Activated CD4-positive, alpha-beta memory T cell treated with anti-CD3 and anti-CD28 coated beads, Interleukin-2, amount 10 ng/mL, durations not matched to agents 7 days and 5 days (primary cell): Measurements from ENCODE around the gene CWF19L1. TPM values are rescaled to one million over a fixed set of nuclear protein-coding genes. Genes with fewer than 3 reads are reported as not detected.
A peak's percentile ranks its signal among the peaks of the same experiment; 100 is the strongest.
"Not testable (repeated sequence)": the region's sequence is repeated elsewhere in the genome, so short reads cannot be mapped to it uniquely, and the experiment has no call there.

ENCODE experiments used
- CTCF ChIA-PET: fragments of 350-600 bp; sonication (Branson Sonifier 250); formaldehyde crosslinking; loops from one replicate; lab custom pipeline; 2021; ENCODE audit warnings: antibody characterized with exemption, inconsistent platforms; lab: Charles Lee
- POLR2A ChIA-PET: fragments of 350-600 bp; sonication (Branson Sonifier 250); formaldehyde crosslinking; loops from one replicate; lab custom pipeline; 2021; ENCODE audit warnings: antibody characterized with exemption; lab: Charles Lee
- DNase-seq: peaks from one replicate; pipeline ENCODE4 v3.0.0-alpha.2; 2020
- H3K27ac Mint-ChIP-seq: one replicate; pipeline ENCODE4 v1.8.0; 2021; ENCODE audit warnings: mild to moderate bottlenecking, mixed read lengths
- H3K27me3 Mint-ChIP-seq: one replicate; pipeline ENCODE4 v1.8.0; 2021; ENCODE audit warnings: mixed read lengths
- H3K36me3 Mint-ChIP-seq: one replicate; pipeline ENCODE4 v1.8.0; 2021; ENCODE audit warnings: low read depth, mixed read lengths
- H3K4me1 Mint-ChIP-seq: one replicate; pipeline ENCODE4 v1.8.0; 2021; ENCODE audit warnings: mixed read lengths
- H3K4me3 Mint-ChIP-seq: one replicate; pipeline ENCODE4 v1.8.0; 2021; ENCODE audit warnings: mild to moderate bottlenecking, mixed read lengths
- H3K9me3 Mint-ChIP-seq: one replicate; pipeline ENCODE4 v1.8.0; 2021; ENCODE audit warnings: mixed read lengths
- total RNA-seq, 2 experiments: library from RNA; stranded (reverse); gene quantifications; one replicate each; pipeline ENCODE4 v1.2.3, GENCODE V29; 2021

The CWF19L1 gene
- total RNA-seq = 10 to 100 TPM; 36.0 to 36.7 TPM

- Mint-ChIP-seq H3K27me3 (no peaks in the 10 kb centered on the region), H3K4me1 (peaks cover 19% of the 10 kb centered on the region), H3K9me3 (no peaks in the 10 kb centered on the region), H3K4me3 (peak within 1 kb of the TSS; percentile 100), H3K36me3 (peaks cover 12% of the 10 kb centered on the region), H3K27ac (peak within 1 kb of the TSS; percentile 98)
- peak; percentile 82 for DNase-seq
- ChIA-PET CTCF (interaction anchor here (0.7 kb wide), 1 partner anchor 18 kb away, joined by 4 read pairs; no protein-coding TSS in a partner anchor), POLR2A (interaction anchor here (0.7 to 1.1 kb wide), 2 partner anchors 19 to 647 kb away, joined by 3 to 15 read pairs; partner anchors contain the start of genes BLOC1S2 and SLC25A28)
Measured at GRCh38 chr10:100267239-100268104, at the start of gene CWF19L1. TSS of gene CWF19L1 (minus strand) at chr10:100267638. CDS start at chr10:100267593, 45 bp downstream.

- Mint-ChIP-seq H3K27me3 (peaks cover 60% of the 10 kb centered on the region), H3K9me3 (no peaks in the 10 kb centered on the region), H3K4me3 (no peak overlapping the region), H3K27ac (no peak overlapping the region), H3K4me1 (no peaks in the 10 kb centered on the region), H3K36me3 (no peaks in the 10 kb centered on the region)
- ChIA-PET CTCF (no interaction called here), POLR2A (no interaction called here)
- DNase-seq = no peak
Measured at GRCh38 chr10:100315615-100316014, 48.2 kb upstream of the CWF19L1 start.

GRCh38 chr10:100311298-100311697 is 43.9 kb upstream of the CWF19L1 start:
- no peak for DNase-seq
- Mint-ChIP-seq H3K27ac (no peak overlapping the region), H3K27me3 (peaks cover 59% of the 10 kb centered on the region), H3K9me3 (no peaks in the 10 kb centered on the region), H3K36me3 (no peaks in the 10 kb centered on the region), H3K4me1 (no peaks in the 10 kb centered on the region), H3K4me3 (no peak overlapping the region)
- POLR2A ChIA-PET = interaction anchor here (0.6 kb wide), 1 partner anchor 8 kb away, joined by 3 read pairs; no protein-coding TSS in a partner anchor
- CTCF ChIA-PET = no interaction called here

GRCh38 chr10:100307684-100308083 is 40.2 kb upstream of the CWF19L1 start:
- no peak for DNase-seq
- CTCF ChIA-PET = no interaction called here
- no peaks in the 10 kb centered on the region for H3K9me3 Mint-ChIP-seq
- H3K27ac Mint-ChIP-seq = no peak overlapping the region
- peaks cover 61% of the 10 kb centered on the region for H3K27me3 Mint-ChIP-seq
- no peaks in the 10 kb centered on the region for H3K4me1 Mint-ChIP-seq
- H3K4me3 Mint-ChIP-seq = no peak overlapping the region
- no peaks in the 10 kb centered on the region for H3K36me3 Mint-ChIP-seq
- POLR2A ChIA-PET = no interaction called here

GRCh38 chr10:100306861-100307260 is 39.4 kb upstream of the CWF19L1 start:
- Mint-ChIP-seq H3K4me1 (no peaks in the 10 kb centered on the region), H3K9me3 (no peaks in the 10 kb centered on the region), H3K4me3 (no peak overlapping the region), H3K27me3 (peaks cover 56% of the 10 kb centered on the region), H3K36me3 (no peaks in the 10 kb centered on the region), H3K27ac (no peak overlapping the region)
- POLR2A ChIA-PET = no interaction called here
- no peak for DNase-seq
- CTCF ChIA-PET = no interaction called here

- H3K27ac Mint-ChIP-seq = no peak overlapping the region
- CTCF ChIA-PET = interaction anchor here (0.7 kb wide), 1 partner anchor 8 kb away, joined by 3 read pairs; no protein-coding TSS in a partner anchor
- H3K27me3 Mint-ChIP-seq = peaks cover 54% of the 10 kb centered on the region
- no peak for DNase-seq
- no peaks in the 10 kb centered on the region for H3K9me3 Mint-ChIP-seq
- no peaks in the 10 kb centered on the region for H3K4me1 Mint-ChIP-seq
- H3K4me3 Mint-ChIP-seq = no peak overlapping the region
- H3K36me3 Mint-ChIP-seq = no peaks in the 10 kb centered on the region
- POLR2A ChIA-PET = no interaction called here
Measured at GRCh38 chr10:100304414-100304813, 37.0 kb upstream of the CWF19L1 start.

GRCh38 chr10:100303724-100304319 is 36.4 kb upstream of the CWF19L1 start:
- ChIA-PET POLR2A (interaction anchor here (0.7 kb wide), 1 partner anchor 8 kb away, joined by 3 read pairs; no protein-coding TSS in a partner anchor), CTCF (interaction anchor here (0.8 to 1.3 kb wide), 2 partner anchors 23 to 205 kb away, joined by 3 read pairs; no protein-coding TSS in a partner anchor)
- Mint-ChIP-seq H3K27me3 (peaks cover 52% of the 10 kb centered on the region), H3K4me1 (no peaks in the 10 kb centered on the region), H3K9me3 (no peaks in the 10 kb centered on the region), H3K4me3 (no peak overlapping the region), H3K27ac (no peak overlapping the region), H3K36me3 (no peaks in the 10 kb centered on the region)
- DNase-seq = no peak

GRCh38 chr10:100301123-100301522 is 33.7 kb upstream of the CWF19L1 start:
- H3K36me3 Mint-ChIP-seq, H3K4me3 Mint-ChIP-seq, H3K27ac Mint-ChIP-seq, POLR2A ChIA-PET, DNase-seq, H3K9me3 Mint-ChIP-seq, H3K4me1 Mint-ChIP-seq: not testable (repeated sequence)
- peaks cover 48% of the 10 kb centered on the region for H3K27me3 Mint-ChIP-seq
- CTCF ChIA-PET = interaction anchor here (1.4 kb wide), 1 partner anchor 132 kb away, joined by 4 read pairs; no protein-coding TSS in a partner anchor

- CTCF ChIA-PET = interaction anchor here (1.5 kb wide), 1 partner anchor 221 kb away, joined by 3 read pairs; no protein-coding TSS in a partner anchor
- Mint-ChIP-seq H3K27ac (no peak overlapping the region), H3K9me3 (no peaks in the 10 kb centered on the region), H3K27me3 (peaks cover 41% of the 10 kb centered on the region), H3K4me3 (no peak overlapping the region), H3K4me1 (no peaks in the 10 kb centered on the region), H3K36me3 (no peaks in the 10 kb centered on the region)
- POLR2A ChIA-PET = interaction anchor here (0.8 to 1.4 kb wide), 4 partner anchors 11 to 13 kb away, joined by 3 to 10 read pairs (median 3); partner anchors contain the start of gene BLOC1S2
- DNase-seq = no peak
Measured at GRCh38 chr10:100297242-100297641, 29.8 kb upstream of the CWF19L1 start.

- no peak overlapping the region for H3K4me3 Mint-ChIP-seq
- H3K27me3 Mint-ChIP-seq = peaks cover 32% of the 10 kb centered on the region
- H3K36me3 Mint-ChIP-seq = no peaks in the 10 kb centered on the region
- H3K9me3 Mint-ChIP-seq = no peaks in the 10 kb centered on the region
- H3K4me1 Mint-ChIP-seq = no peaks in the 10 kb centered on the region
- ChIA-PET POLR2A (no interaction called here), CTCF (no interaction called here)
- no peak overlapping the region for H3K27ac Mint-ChIP-seq
- DNase-seq = no peak
Measured at GRCh38 chr10:100293066-100293465, 25.6 kb upstream of the CWF19L1 start.

- POLR2A ChIA-PET, H3K4me3 Mint-ChIP-seq, H3K4me1 Mint-ChIP-seq, DNase-seq, H3K27ac Mint-ChIP-seq, H3K9me3 Mint-ChIP-seq, H3K36me3 Mint-ChIP-seq, CTCF ChIA-PET: not testable (repeated sequence)
- H3K27me3 Mint-ChIP-seq = peaks cover 30% of the 10 kb centered on the region
Measured at GRCh38 chr10:100292300-100292699, 24.9 kb upstream of the CWF19L1 start.

- DNase-seq = no peak
- Mint-ChIP-seq H3K36me3 (peaks cover 2% of the 10 kb centered on the region), H3K27ac (no peak overlapping the region), H3K4me3 (no peak overlapping the region), H3K4me1 (peaks cover 10% of the 10 kb centered on the region), H3K9me3 (no peaks in the 10 kb centered on the region), H3K27me3 (peaks cover 27% of the 10 kb centered on the region)
- POLR2A ChIA-PET = no interaction called here
- CTCF ChIA-PET = interaction anchor here (1.1 kb wide), 1 partner anchor 227 kb away, joined by 3 read pairs; no protein-coding TSS in a partner anchor
Measured at GRCh38 chr10:100291356-100291755, 23.9 kb upstream of the CWF19L1 start.

GRCh38 chr10:100289641-100290040 is 22.2 kb upstream of the CWF19L1 start:
- peaks cover 26% of the 10 kb centered on the region for H3K4me1 Mint-ChIP-seq
- no peak for DNase-seq
- H3K27me3 Mint-ChIP-seq = peaks cover 18% of the 10 kb centered on the region
- ChIA-PET POLR2A (interaction anchor here (1.0 kb wide), 1 partner anchor 192 kb away, joined by 3 read pairs; no protein-coding TSS in a partner anchor), CTCF (no interaction called here)
- H3K4me3 Mint-ChIP-seq = no peak overlapping the region
- H3K27ac Mint-ChIP-seq = no peak overlapping the region
- H3K9me3 Mint-ChIP-seq = no peaks in the 10 kb centered on the region
- H3K36me3 Mint-ChIP-seq = peaks cover 14% of the 10 kb centered on the region
